ENCODE data around the gene ERG28. TPM values are rescaled to one million over a fixed set of nuclear protein-coding genes. Genes with fewer than 3 reads are reported as not detected.
A peak's percentile ranks its signal among the peaks of the same experiment; 100 is the strongest.

Gene ERG28
- total and polyA plus RNA-seq, 2 experiments from 2014 or later = 12.7 to 60.7 TPM

GRCh38 chr14:75650253-75651058 is 10.2 kb downstream of the ERG28 start:
- no peak for TF ChIP-seq CTCF (IDR thresholded peaks at IDR 0.05; ENCODE audit: low read depth, low read length)
- no peaks in the 10 kb centered on the region for H3K27me3 ChIP-seq
- peaks cover 39% of the 10 kb centered on the region for H3K36me3 ChIP-seq
- no peak overlapping the region for H3K4me3 ChIP-seq
- H3K9me3 ChIP-seq (ENCODE audit: low read depth) = no peaks in the 10 kb centered on the region
- H3K4me1 ChIP-seq (ENCODE audit: low read depth) = peaks cover 14% of the 10 kb centered on the region
- no peak overlapping the region for H3K27ac ChIP-seq
- DNase-seq (ENCODE audit: low read depth in 1 of 2, low spot score in 1 of 2) = no peak

- TF ChIP-seq CTCF (IDR thresholded peaks at IDR 0.05; ENCODE audit: low read depth, low read length) = no peak
- no peak overlapping the region for H3K4me3 ChIP-seq
- H3K27ac ChIP-seq = no peak overlapping the region
- no peak for DNase-seq (ENCODE audit: low read depth in 1 of 2, low spot score in 1 of 2)
- peaks cover 39% of the 10 kb centered on the region for H3K36me3 ChIP-seq
- H3K9me3 ChIP-seq (ENCODE audit: low read depth) = no peaks in the 10 kb centered on the region
- no peaks in the 10 kb centered on the region for H3K27me3 ChIP-seq
- peaks cover 14% of the 10 kb centered on the region for H3K4me1 ChIP-seq (ENCODE audit: low read depth)
These were observed 10.9 kb downstream of the ERG28 start for GRCh38 chr14:75649773-75650172.

- H3K4me1 ChIP-seq (ENCODE audit: low read depth) = peaks cover 14% of the 10 kb centered on the region
- H3K9me3 ChIP-seq (ENCODE audit: low read depth) = no peaks in the 10 kb centered on the region
- H3K27me3 ChIP-seq = no peaks in the 10 kb centered on the region
- H3K36me3 ChIP-seq = peaks cover 37% of the 10 kb centered on the region
- no peak overlapping the region for H3K4me3 ChIP-seq
- TF ChIP-seq CTCF (IDR thresholded peaks at IDR 0.05; ENCODE audit: low read depth, low read length) = no peak
- DNase-seq (ENCODE audit: low read depth in 1 of 2, low spot score in 1 of 2) = no peak
- peak overlapping the region; percentile 89 for H3K27ac ChIP-seq
These were observed 11.3 kb downstream of the ERG28 start for GRCh38 chr14:75649337-75649736.

- no peak overlapping the region for H3K4me3 ChIP-seq
- H3K27me3 ChIP-seq = no peaks in the 10 kb centered on the region
- peak overlapping the region; percentile 89 for H3K27ac ChIP-seq
- peaks cover 36% of the 10 kb centered on the region for H3K36me3 ChIP-seq
- peak; percentile 62 to 92 for DNase-seq (ENCODE audit: low read depth in 1 of 2, low spot score in 1 of 2)
- peaks cover 14% of the 10 kb centered on the region for H3K4me1 ChIP-seq (ENCODE audit: low read depth)
- no peak for TF ChIP-seq CTCF (IDR thresholded peaks at IDR 0.05; ENCODE audit: low read depth, low read length)
- no peaks in the 10 kb centered on the region for H3K9me3 ChIP-seq (ENCODE audit: low read depth)
These were observed 12.4 kb downstream of the ERG28 start for GRCh38 chr14:75648066-75648838.

- peak in 1 of 2 donors; percentile 70 for DNase-seq (ENCODE audit: low read depth in 1 of 2, low spot score in 1 of 2)
These were observed 13.0 kb downstream of the ERG28 start for GRCh38 chr14:75647640-75648039.

More at GRCh38 chr14:75647640-75648039, 13.0 kb downstream of the ERG28 start:
- Histone ChIP-seq H3K9me3 (ENCODE audit: low read depth) (no peaks in the 10 kb centered on the region), H3K27me3 (no peaks in the 10 kb centered on the region), H3K4me3 (no peak overlapping the region), H3K27ac (peak overlapping the region; percentile 89), H3K4me1 (ENCODE audit: low read depth) (peaks cover 14% of the 10 kb centered on the region), H3K36me3 (peaks cover 32% of the 10 kb centered on the region)
- no peak for TF ChIP-seq CTCF (IDR thresholded peaks at IDR 0.05; ENCODE audit: low read depth, low read length)
